Neural cell (in vitro differentiated cells): ENCODE measurements around the gene FUBP1. TPM values are rescaled to one million over a fixed set of nuclear protein-coding genes. Genes with fewer than 3 reads are reported as not detected.

ENCODE experiments used
- H2AFZ ChIP-seq: fragments of 200-600, 300-800 bp; sonication (generic), shearing (Covaris generic); 2 replicates; pipeline ENCODE4 v1.6.0; 2014; ENCODE audit warnings: low read depth, mild to moderate bottlenecking, antibody characterized with exemption, low read length, moderate library complexity
- H3F3A ChIP-seq: fragments of 200-600 bp; shearing (Covaris generic); 2 replicates; pipeline ENCODE4 v1.6.1; 2016; ENCODE audit warnings: mild to moderate bottlenecking, moderate library complexity, mixed read lengths, antibody characterized with exemption, low read length; ENCODE audit not compliant: insufficient read depth, poor library complexity, severe bottlenecking
- H3K27ac ChIP-seq: fragments of 200-600, 300-800 bp; sonication (generic), shearing (Covaris generic); 2 replicates; pipeline ENCODE4 v1.5.1; 2014; ENCODE audit warnings: mild to moderate bottlenecking, low read length, moderate library complexity
- H3K27me3 ChIP-seq: fragments of 300-800, 200-600 bp; sonication (generic), shearing (Covaris generic); 2 replicates; pipeline ENCODE4 v1.6.0; 2014; ENCODE audit warnings: mild to moderate bottlenecking, low read depth, low read length, moderate library complexity; ENCODE audit not compliant: insufficient read depth
- H3K36me3 ChIP-seq: fragments of 300-800, 200-600 bp; sonication (generic), shearing (Covaris generic); 2 replicates; pipeline ENCODE4 v1.5.1; 2014; ENCODE audit warnings: mild to moderate bottlenecking, antibody characterized with exemption, low read length, moderate library complexity; ENCODE audit not compliant: insufficient read depth
- H3K4me2 ChIP-seq: fragments of 300-800, 200-600 bp; sonication (generic), shearing (Covaris generic); 2 replicates; pipeline ENCODE4 v1.6.0; 2014; ENCODE audit warnings: mild to moderate bottlenecking, low read length
- H3K4me3 ChIP-seq: fragments of 300-800, 200-600 bp; sonication (generic), shearing (Covaris generic); 2 replicates; pipeline ENCODE4 v1.5.1; 2014; ENCODE audit warnings: mild to moderate bottlenecking, low read length, moderate library complexity
- H3K79me2 ChIP-seq: fragments of 200-600 bp; shearing (Covaris generic); replicated peaks from 2 replicates; pipeline ENCODE4 v1.6.0; 2014; ENCODE audit warnings: mild to moderate bottlenecking, low read length, moderate library complexity; ENCODE audit not compliant: insufficient read depth
- H3K9ac ChIP-seq: fragments of 300-800, 200-600 bp; sonication (generic), shearing (Covaris generic); 2 replicates; pipeline ENCODE4 v1.6.1; 2016; ENCODE audit warnings: mild to moderate bottlenecking, low read length, mixed read lengths
- H3K9me2 ChIP-seq: fragments of 200-600 bp; shearing (Covaris generic); 2 replicates; pipeline ENCODE4 v1.6.1; 2016; ENCODE audit warnings: mild to moderate bottlenecking, low read length, mixed read lengths; ENCODE audit not compliant: insufficient read depth
- H3K9me3 ChIP-seq: fragments of 200-600, 300-800 bp; sonication (generic), shearing (Covaris generic); 2 replicates; pipeline ENCODE4 v1.6.1; 2016; ENCODE audit warnings: mild to moderate bottlenecking, mixed run types, low read length, moderate library complexity, mixed read lengths
- H4K20me1 ChIP-seq: fragments of 200-600 bp; shearing (Covaris generic); 2 replicates; pipeline ENCODE4 v1.6.1; 2016; ENCODE audit warnings: mild to moderate bottlenecking, mixed run types; ENCODE audit not compliant: insufficient read depth
- EP300 ChIP-seq: fragments of 450-650 bp; conservative IDR thresholded peaks from 2 replicates; pipeline ENCODE4 v1.6.1; 2014; ENCODE audit warnings: antibody characterized with exemption, mild to moderate bottlenecking, moderate library complexity; ENCODE audit not compliant: poor library complexity, severe bottlenecking
- TAF1 ChIP-seq: IDR thresholded peaks from 2 replicates; pipeline ENCODE4 v1.6.1; 2012; ENCODE audit warnings: low read depth
- polyA plus RNA-seq: library from polyadenylated mRNA; depleted of rRNA; stranded (reverse); fragments of >200 nt; gene quantifications from 2 replicates; pipeline ENCODE4 v1.2.3, GENCODE V29; 2014
- small RNA-seq, 3 experiments: library from RNA; depleted of rRNA; stranded (forward); fragments of <200 nt; gene quantifications; one replicate each; pipeline ENCODE3, GENCODE V24; 2012

The FUBP1 gene
- polyA plus RNA-seq, 1 donor from 2014 or later, result 630 TPM

GRCh38 chr1:77899647-77900320, 79.1 kb downstream of the FUBP1 start:
- H3K4me3 ChIP-seq, result no peak overlapping the region
- no peak for TF ChIP-seq EP300
- TF ChIP-seq TAF1, result no peak
- H3K27me3 ChIP-seq, result no peaks in the 10 kb centered on the region
- no peak overlapping the region for H2AFZ ChIP-seq
- H3K9me3 ChIP-seq, result no peaks in the 10 kb centered on the region
- H3K36me3 ChIP-seq, result no peaks in the 10 kb centered on the region
- H3K4me2 ChIP-seq, result no peak overlapping the region
- no peaks in the 10 kb centered on the region for H3K9me2 ChIP-seq
- no peak overlapping the region for H3K9ac ChIP-seq
- H3K27ac ChIP-seq, result no peak overlapping the region
- H4K20me1 ChIP-seq, result no peaks in the 10 kb centered on the region
- no peaks in the 10 kb centered on the region for H3K79me2 ChIP-seq
- H3F3A ChIP-seq, result no peaks in the 10 kb centered on the region

Small RNA genes lying within 50 kb of the gene (small RNA-seq; reads per million reads assigned to genes)
- 0 reads per million in 3 experiments for gene AC103591.3

Other genes with a start within 250 kb of the FUBP1 start
- gene USP33, start 219.2 kb downstream of the FUBP1 start, polyA plus RNA-seq, result 247 and 267 TPM in 2 replicates
- gene MIGA1, start 199.4 kb downstream of the FUBP1 start, polyA plus RNA-seq, result 10.8 and 10.9 TPM in 2 replicates
- 0.08 and 0.43 TPM in 2 replicates for gene NEXN, start 90.4 kb downstream of the FUBP1 start, polyA plus RNA-seq
- 39.4 and 42.2 TPM in 2 replicates for gene DNAJB4, start 25.9 kb upstream of the FUBP1 start, polyA plus RNA-seq
- gene GIPC2, start 66.9 kb upstream of the FUBP1 start, polyA plus RNA-seq, result 0.72 and 1.3 TPM in 2 replicates